Neutrophil (primary cell): ENCODE results near the gene TRPM3.

Experiments used
- H3K27ac ChIP-seq: fragments of 200-600 bp; sonication (generic); 2 replicates; pipeline ENCODE4 v1.5.1; 2016; ENCODE audit warnings: mild to moderate bottlenecking, moderate library complexity
- H3K27me3 ChIP-seq: fragments of 200-600 bp; sonication (generic); 2 replicates; pipeline ENCODE4 v1.6.0; 2016; ENCODE audit warnings: mild to moderate bottlenecking
- H3K36me3 ChIP-seq: fragments of 200-600 bp; sonication (generic); 2 replicates; pipeline ENCODE4 v1.5.1; 2017
- H3K4me1 ChIP-seq, 2 experiments: fragments of 200-600 bp in 1 of 2; sonication (generic) in 1 of 2; 1 replicate in 1 of 2; 2 replicates in 1 of 2; pipeline versions ENCODE4 v1.5.1 to v1.6.1; 2013 to 2016; ENCODE audit warnings: low read depth in 1 of 2, low read length in 1 of 2, mild to moderate bottlenecking in 1 of 2, moderate library complexity in 1 of 2; ENCODE audit not compliant: control insufficient read depth in 1 of 2, insufficient read depth in 1 of 2
- H3K4me3 ChIP-seq, 2 experiments: fragments of 200-600 bp in 1 of 2; sonication (generic) in 1 of 2; 1 replicate in 1 of 2; 2 replicates in 1 of 2; pipeline ENCODE4 v1.5.1; 2013 to 2016; ENCODE audit warnings: low read depth in 1 of 2, low read length in 1 of 2, mild to moderate bottlenecking in 1 of 2, moderate library complexity in 1 of 2
- H3K9me3 ChIP-seq: fragments of 200-600 bp; sonication (generic); 2 replicates; pipeline ENCODE4 v1.5.1; 2016
- CTCF ChIP-seq: fragments of 200-600 bp; sonication (generic); IDR thresholded peaks from 2 replicates; pipeline ENCODE4 v1.5.1; 2016; ENCODE audit warnings: antibody characterized with exemption

The TRPM3 gene

DNA sequence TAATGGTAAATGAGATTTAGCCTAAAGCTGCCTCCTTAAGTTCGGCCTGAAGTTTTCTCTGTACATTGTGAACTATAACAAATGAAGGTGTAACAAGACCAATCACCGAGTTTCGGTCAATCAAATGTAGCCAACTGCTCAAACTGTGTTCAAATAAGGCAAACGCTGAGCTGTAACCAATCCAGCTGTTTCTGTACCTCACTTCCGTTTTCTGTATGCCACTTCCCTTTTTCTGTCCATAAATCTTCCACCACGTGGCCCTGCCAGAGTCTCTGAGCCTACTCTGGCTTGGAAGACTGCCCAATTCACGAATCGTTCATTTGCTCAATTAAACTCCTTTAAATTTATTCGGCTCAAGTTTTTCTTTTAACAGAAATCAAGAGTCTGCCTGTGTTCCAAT, 513.5 kb downstream of the TRPM3 start:
- peaks cover 0 to 4% of the 10 kb centered on the region in 2 experiments for H3K4me1 ChIP-seq
- no peak for TF ChIP-seq CTCF
- H3K4me3 ChIP-seq: no peak overlapping the region
- H3K9me3 ChIP-seq: no peaks in the 10 kb centered on the region
- no peaks in the 10 kb centered on the region for H3K27me3 ChIP-seq
- H3K36me3 ChIP-seq: no peaks in the 10 kb centered on the region
- H3K27ac ChIP-seq: no peak overlapping the region

DNA sequence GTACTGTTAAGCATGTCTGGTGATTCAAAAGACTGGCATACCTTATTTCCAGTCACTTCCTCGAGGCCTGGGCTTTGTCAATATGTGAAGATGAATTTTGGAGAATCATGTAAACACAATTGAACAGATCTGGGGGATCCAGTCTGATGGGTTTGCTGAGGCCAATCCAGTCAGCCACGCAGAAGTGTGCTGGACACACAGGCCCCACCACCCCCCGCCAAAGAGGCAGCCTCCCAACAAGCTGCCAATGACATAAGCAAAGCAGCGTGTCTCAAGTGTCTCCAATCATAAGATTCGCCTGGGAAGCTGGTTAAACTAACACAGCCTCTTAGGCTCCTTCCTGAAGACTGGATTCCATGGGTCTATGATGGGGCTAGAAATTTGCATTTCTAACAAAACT, 514.1 kb downstream of the TRPM3 start:
- TF ChIP-seq CTCF: no peak
- Histone ChIP-seq H3K9me3 (no peaks in the 10 kb centered on the region), H3K27ac (no peak overlapping the region), H3K27me3 (no peaks in the 10 kb centered on the region), H3K36me3 (no peaks in the 10 kb centered on the region), H3K4me1 (peaks cover 0 to 4% of the 10 kb centered on the region in 2 experiments), H3K4me3 (no peak overlapping the region)

GRCh38 chr9:70603020-70603411, 518.4 kb downstream of the TRPM3 start:
- no peak overlapping the region for H3K4me3 ChIP-seq
- no peak for TF ChIP-seq CTCF
- H3K36me3 ChIP-seq: no peaks in the 10 kb centered on the region
- no peaks in the 10 kb centered on the region for H3K9me3 ChIP-seq
- H3K27ac ChIP-seq: no peak overlapping the region
- H3K4me1 ChIP-seq: peaks cover 0 to 4% of the 10 kb centered on the region in 2 experiments
- no peaks in the 10 kb centered on the region for H3K27me3 ChIP-seq

GRCh38 chr9:70602321-70603019, 519.0 kb downstream of the TRPM3 start:
- Histone ChIP-seq H3K27me3 (no peaks in the 10 kb centered on the region), H3K4me1 (no peaks in the 10 kb centered on the region), H3K27ac (no peak overlapping the region), H3K4me3 (no peak overlapping the region), H3K36me3 (no peaks in the 10 kb centered on the region), H3K9me3 (no peaks in the 10 kb centered on the region)
- TF ChIP-seq CTCF: no peak

GRCh38 chr9:70601000-70601951, 520.1 kb downstream of the TRPM3 start:
- no peaks in the 10 kb centered on the region for H3K4me1 ChIP-seq
- H3K4me3 ChIP-seq: no peak overlapping the region
- H3K27me3 ChIP-seq: no peaks in the 10 kb centered on the region
- TF ChIP-seq CTCF: no peak
- H3K9me3 ChIP-seq: no peaks in the 10 kb centered on the region
- H3K36me3 ChIP-seq: no peaks in the 10 kb centered on the region
- no peak overlapping the region for H3K27ac ChIP-seq
